Uterus (tissue), 4 donors: ENCODE measurements around the gene MITF. TPM values are rescaled to one million over a fixed set of nuclear protein-coding genes. Genes with fewer than 3 reads are reported as not detected.
"Not testable (repeated sequence)": the region's sequence is repeated elsewhere in the genome, so short reads cannot be mapped to it uniquely, and the experiment has no call there.

Source experiments
- DNase-seq, 2 donors: peaks; one replicate each; pipeline ENCODE4 v3.0.0-alpha.2; 2019 to 2020
- H3K27ac ChIP-seq, 2 donors: fragments of 200-600 bp; sonication (generic); 1 replicate in 1 of 2; 2 replicates in 1 of 2; pipeline ENCODE4 v1.5.1; 2016 to 2018
- H3K27me3 ChIP-seq, 2 donors: fragments of 200-600 bp; sonication (generic); one replicate each; pipeline ENCODE4 v1.5.1; 2018 to 2019; ENCODE audit warnings: control low read depth in 1 of 2
- H3K36me3 ChIP-seq, 2 donors: fragments of 200-600 bp; sonication (generic); one replicate each; pipeline ENCODE4 v1.5.1; 2019; ENCODE audit warnings: control low read depth in 1 of 2
- H3K4me1 ChIP-seq, 2 donors: fragments of 200-600 bp; sonication (generic); one replicate each; pipeline ENCODE4 v1.5.1; 2018 to 2019; ENCODE audit warnings: control low read depth in 1 of 2
- H3K4me3 ChIP-seq, 2 donors: fragments of 200-600 bp; sonication (generic); 1 replicate in 1 of 2; 2 replicates in 1 of 2; pipeline ENCODE4 v1.5.1; 2018 to 2019; ENCODE audit warnings: mild to moderate bottlenecking in 1 of 2
- H3K9me3 ChIP-seq, 2 donors: fragments of 200-600 bp; sonication (generic); one replicate each; pipeline ENCODE4 v1.5.1; 2019; ENCODE audit warnings: control low read depth in 1 of 2
- POLR2A ChIP-seq, 2 donors: fragments of 450-650 bp; IDR thresholded peaks; one replicate each; pipeline ENCODE4 v1.6.1; 2016; ENCODE audit warnings: antibody characterized with exemption in 2 of 2, mild to moderate bottlenecking in 1 of 2, moderate library complexity in 1 of 2
- intact Hi-C: fragments of 100-400 bp; cut with DNase I; formaldehyde crosslinking; loops from one replicate; pipeline ENCODE4 v1.15.1; 2023; ENCODE audit warnings: low total_unique reads
- total RNA-seq, 4 donors: library from RNA; depleted of rRNA in 3 of 4; stranded (reverse); fragments of >200 nt in 3 of 4; gene quantifications; one replicate each; pipeline versions ENCODE4 v1.1.0 to v1.2.4, GENCODE V29; 2014 to 2023
- TF ChIP-seq, protein P1 (sequence below), 4 experiments: fragments of 200-600 bp in 2 of 4; fragments of 450-650 bp in 2 of 4; sonication (generic) in 2 of 4; IDR thresholded peaks; one replicate each; pipeline ENCODE4 v1.5.1; 2016 to 2019; ENCODE audit warnings: antibody characterized with exemption in 4 of 4, mild to moderate bottlenecking in 2 of 4, moderate library complexity in 1 of 4
- donor health status: DM: yes; HTN: yes; CAD: no.

Gene MITF
- total RNA-seq, 4 donors from 2014 or later = 18.2 to 66.0 (median 52.6) TPM

- Histone ChIP-seq H3K36me3 (no peaks in the 10 kb centered on the region), H3K9me3 (no peaks in the 10 kb centered on the region), H3K27me3 (no peaks in the 10 kb centered on the region), H3K27ac (no peak overlapping the region), H3K4me1 (no peaks in the 10 kb centered on the region), H3K4me3 (no peak overlapping the region)
- DNase-seq = no peak
- TF ChIP-seq, protein P1, sequence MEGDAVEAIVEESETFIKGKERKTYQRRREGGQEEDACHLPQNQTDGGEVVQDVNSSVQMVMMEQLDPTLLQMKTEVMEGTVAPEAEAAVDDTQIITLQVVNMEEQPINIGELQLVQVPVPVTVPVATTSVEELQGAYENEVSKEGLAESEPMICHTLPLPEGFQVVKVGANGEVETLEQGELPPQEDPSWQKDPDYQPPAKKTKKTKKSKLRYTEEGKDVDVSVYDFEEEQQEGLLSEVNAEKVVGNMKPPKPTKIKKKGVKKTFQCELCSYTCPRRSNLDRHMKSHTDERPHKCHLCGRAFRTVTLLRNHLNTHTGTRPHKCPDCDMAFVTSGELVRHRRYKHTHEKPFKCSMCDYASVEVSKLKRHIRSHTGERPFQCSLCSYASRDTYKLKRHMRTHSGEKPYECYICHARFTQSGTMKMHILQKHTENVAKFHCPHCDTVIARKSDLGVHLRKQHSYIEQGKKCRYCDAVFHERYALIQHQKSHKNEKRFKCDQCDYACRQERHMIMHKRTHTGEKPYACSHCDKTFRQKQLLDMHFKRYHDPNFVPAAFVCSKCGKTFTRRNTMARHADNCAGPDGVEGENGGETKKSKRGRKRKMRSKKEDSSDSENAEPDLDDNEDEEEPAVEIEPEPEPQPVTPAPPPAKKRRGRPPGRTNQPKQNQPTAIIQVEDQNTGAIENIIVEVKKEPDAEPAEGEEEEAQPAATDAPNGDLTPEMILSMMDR (IDR thresholded peaks at IDR 0.05) = no peak
- intact Hi-C loops = no loop called here
Observed at GRCh38 chr3:69900331-69900730, 161.1 kb downstream of the MITF start.

GRCh38 chr3:69901802-69902201 lies 162.5 kb downstream of the MITF start:
- no peaks in the 10 kb centered on the region for H3K36me3 ChIP-seq
- DNase-seq = no peak
- H3K4me1 ChIP-seq = no peaks in the 10 kb centered on the region
- no peak overlapping the region for H3K27ac ChIP-seq
- no peaks in the 10 kb centered on the region for H3K9me3 ChIP-seq
- no peak overlapping the region for H3K4me3 ChIP-seq
- intact Hi-C loops = no loop called here
- no peaks in the 10 kb centered on the region for H3K27me3 ChIP-seq
- no peak for TF ChIP-seq POLR2A (IDR thresholded peaks at IDR 0.05)
- TF ChIP-seq, protein P1 (IDR thresholded peaks at IDR 0.05) = no peak

DNA sequence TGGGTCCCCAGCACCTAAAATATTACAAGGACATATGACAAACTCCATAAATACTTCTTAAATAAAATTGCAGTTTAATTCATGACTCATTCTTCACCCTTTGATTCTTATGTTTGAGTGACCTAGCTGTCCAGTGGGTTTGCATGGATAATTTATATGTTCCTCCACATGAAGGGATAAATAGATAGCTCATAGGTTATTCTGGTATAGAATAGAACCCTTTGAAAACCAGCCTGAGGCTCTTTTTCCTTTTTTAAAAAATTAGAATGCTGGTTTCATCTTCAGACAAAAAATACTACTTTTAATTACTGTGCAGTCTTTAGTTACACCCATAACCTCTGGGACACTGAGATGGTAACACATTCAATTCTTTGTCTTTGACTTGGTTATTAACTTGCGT lies 163.1 kb downstream of the MITF start:
- H3K27ac ChIP-seq = no peak overlapping the region
- no peaks in the 10 kb centered on the region for H3K36me3 ChIP-seq
- TF ChIP-seq, protein P1 (IDR thresholded peaks at IDR 0.05) = no peak
- TF ChIP-seq POLR2A (IDR thresholded peaks at IDR 0.05) = no peak
- H3K9me3 ChIP-seq = no peaks in the 10 kb centered on the region
- intact Hi-C loops = no loop called here
- no peak for DNase-seq
- H3K27me3 ChIP-seq = no peaks in the 10 kb centered on the region
- H3K4me3 ChIP-seq = no peak overlapping the region
- no peaks in the 10 kb centered on the region for H3K4me1 ChIP-seq

- Histone ChIP-seq H3K4me3 (no peak overlapping the region), H3K27me3 (no peaks in the 10 kb centered on the region), H3K9me3 (no peaks in the 10 kb centered on the region), H3K27ac (no peak overlapping the region), H3K36me3 (no peaks in the 10 kb centered on the region), H3K4me1 (no peaks in the 10 kb centered on the region)
- intact Hi-C loops = no loop called here
- no peak for TF ChIP-seq POLR2A (IDR thresholded peaks at IDR 0.05)
- TF ChIP-seq, protein P1 (IDR thresholded peaks at IDR 0.05) = no peak
- DNase-seq = no peak
Observed at GRCh38 chr3:69906351-69906966, 167.2 kb downstream of the MITF start.

GRCh38 chr3:69907554-69907953 lies 168.3 kb downstream of the MITF start:
- Histone ChIP-seq H3K4me3 (no peak overlapping the region), H3K27ac (no peak overlapping the region), H3K4me1 (no peaks in the 10 kb centered on the region), H3K36me3 (no peaks in the 10 kb centered on the region), H3K9me3 (no peaks in the 10 kb centered on the region), H3K27me3 (no peaks in the 10 kb centered on the region)
- no peak for TF ChIP-seq POLR2A (IDR thresholded peaks at IDR 0.05)
- TF ChIP-seq, protein P1 (IDR thresholded peaks at IDR 0.05) = no peak
- DNase-seq = no peak
- intact Hi-C loops = no loop called here

DNA sequence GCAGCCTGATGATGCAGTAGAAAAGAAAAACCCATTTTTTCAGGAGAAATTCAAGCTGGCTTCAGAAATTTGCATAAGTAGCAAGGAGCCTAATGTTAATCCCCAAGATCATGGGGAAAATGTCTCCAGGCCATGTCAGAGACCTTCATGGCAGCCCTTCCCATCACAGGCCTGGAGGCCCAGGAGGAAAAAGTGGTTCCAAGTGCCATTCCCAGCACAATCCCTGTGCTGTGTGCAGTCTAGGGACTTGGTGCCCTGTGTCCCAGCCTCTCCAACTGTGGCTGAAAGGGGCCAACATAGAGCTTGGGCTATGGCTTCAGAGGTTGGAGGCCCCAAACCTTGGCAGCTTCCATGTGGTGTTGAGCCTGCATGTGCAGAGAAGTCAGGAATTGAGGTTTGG lies 170.6 kb downstream of the MITF start:
- H3K4me1 ChIP-seq, H3K36me3 ChIP-seq, H3K27me3 ChIP-seq, H3K9me3 ChIP-seq, intact Hi-C loops, DNase-seq, H3K27ac ChIP-seq, H3K4me3 ChIP-seq: not testable (repeated sequence)
